GM12878 (cell line): ENCODE results near the gene C2.

Experiments
- NBN ChIP-seq: fragments of 450-650 bp; IDR thresholded peaks from 2 replicates; pipeline ENCODE4 v1.6.1; 2016
- NR2F1 ChIP-seq: fragments of 450-650 bp; conservative IDR thresholded peaks from 2 replicates; pipeline ENCODE4 v1.6.1; 2017; ENCODE audit warnings: mild to moderate bottlenecking
- RCOR1 ChIP-seq: conservative IDR thresholded peaks from 2 replicates; pipeline ENCODE4 v1.6.1; 2012; ENCODE audit warnings: low read depth, low read length, improper control_type of control experiment
- SP1 ChIP-seq: IDR thresholded peaks from one replicate; pipeline ENCODE4 v1.6.1; 2011; ENCODE audit warnings: low read depth, low read length
- ZZZ3 ChIP-seq: IDR thresholded peaks from 2 replicates; pipeline ENCODE4 v1.6.1; 2011; ENCODE audit warnings: low read depth; ENCODE audit not compliant: control insufficient read depth, insufficient read length
- TF ChIP-seq, protein P1 (sequence below): IDR thresholded peaks from 2 replicates; pipeline ENCODE4 v1.6.1; 2011; ENCODE audit warnings: borderline replicate concordance, low read depth, mild to moderate bottlenecking, moderate library complexity, low read length; ENCODE audit not compliant: insufficient read depth, poor library complexity, severe bottlenecking

DNA sequence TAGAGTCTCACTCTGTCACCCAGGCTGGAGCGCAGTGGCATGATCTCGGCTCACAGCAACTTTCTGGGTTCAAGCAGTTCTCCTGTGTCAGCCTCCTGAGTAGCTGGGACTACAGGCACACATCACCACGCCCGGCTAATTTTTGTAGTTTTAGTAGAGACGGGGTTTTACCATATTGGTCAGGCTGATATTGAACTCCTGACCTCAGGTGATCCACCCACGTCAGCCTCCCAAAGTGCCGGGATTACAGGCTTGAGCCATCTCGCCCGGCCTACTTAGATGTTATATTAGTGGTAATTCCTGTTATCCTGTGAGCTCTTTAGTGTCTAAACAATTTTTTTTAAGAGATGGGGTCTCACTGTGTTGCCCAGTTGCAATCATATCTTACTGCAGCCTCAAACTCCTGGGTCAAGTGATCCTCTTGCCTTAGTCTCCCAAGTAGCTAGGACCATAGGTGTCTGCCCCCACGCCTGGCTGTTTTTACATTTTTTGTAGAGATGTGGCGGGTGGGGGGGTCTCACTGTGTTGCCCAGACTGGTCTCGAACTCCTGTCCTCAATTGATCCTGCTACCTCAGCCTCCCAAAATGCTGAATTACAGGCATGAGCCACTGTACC lies 50.4 kb downstream of the C2 start:
- TF ChIP-seq, protein P1, sequence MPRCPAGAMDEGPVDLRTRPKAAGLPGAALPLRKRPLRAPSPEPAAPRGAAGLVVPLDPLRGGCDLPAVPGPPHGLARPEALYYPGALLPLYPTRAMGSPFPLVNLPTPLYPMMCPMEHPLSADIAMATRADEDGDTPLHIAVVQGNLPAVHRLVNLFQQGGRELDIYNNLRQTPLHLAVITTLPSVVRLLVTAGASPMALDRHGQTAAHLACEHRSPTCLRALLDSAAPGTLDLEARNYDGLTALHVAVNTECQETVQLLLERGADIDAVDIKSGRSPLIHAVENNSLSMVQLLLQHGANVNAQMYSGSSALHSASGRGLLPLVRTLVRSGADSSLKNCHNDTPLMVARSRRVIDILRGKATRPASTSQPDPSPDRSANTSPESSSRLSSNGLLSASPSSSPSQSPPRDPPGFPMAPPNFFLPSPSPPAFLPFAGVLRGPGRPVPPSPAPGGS, result no peak
- TF ChIP-seq ZZZ3, result no peak
- TF ChIP-seq NR2F1, result no peak
- no peak for TF ChIP-seq NBN
- TF ChIP-seq RCOR1, result no peak
- no peak for TF ChIP-seq SP1
